Endothelial cell of umbilical vein (primary cell): ENCODE results near the gene PNCK. TPM values are rescaled to one million over a fixed set of nuclear protein-coding genes. Genes with fewer than 3 reads are reported as not detected.

Experiments
- BruUV-seq: library from RNA; stranded (reverse); fragments of 400-500 nt; replicated peaks from 2 replicates; lab custom pipeline; 2021; lab: Mats Ljungman, UMichigan
- CTCF ChIA-PET: fragments of 300-600, 350-600 bp; sonication (Branson Sonifier 250); formaldehyde crosslinking; loops from one replicate; lab custom pipeline; 2021; ENCODE audit warnings: antibody characterized with exemption, inconsistent platforms; lab: Charles Lee
- POLR2A ChIA-PET: fragments of 300-600, 350-600 bp; sonication (Branson Sonifier 250); formaldehyde crosslinking; loops from one replicate; lab custom pipeline; 2021; ENCODE audit warnings: antibody characterized with exemption, inconsistent platforms; lab: Charles Lee
- DNase-seq: peaks from one replicate; pipeline ENCODE4 v3.0.0-alpha.2; 2011; ENCODE audit warnings: low read depth, low spot score
- FAIRE-seq: peaks from 2 replicates; lab custom pipeline; 2011; peaks lifted over from hg19 to GRCh38; lab: Jason Lieb, UNC
- H2AFZ ChIP-seq: 2 replicates; pipeline ENCODE4 v1.6.0; 2012; ENCODE audit warnings: low read depth, low read length, control low read depth, inconsistent platforms
- H3K27ac ChIP-seq: 2 replicates; pipeline ENCODE4 v1.5.1; 2011; ENCODE audit warnings: low read depth, mild to moderate bottlenecking, control low read depth, low read length, moderate library complexity; ENCODE audit not compliant: insufficient read depth
- H3K27me3 ChIP-seq, 2 experiments: 2 replicates each; pipeline versions ENCODE4 v1.6.0 to v1.6.1; 2011; ENCODE audit warnings: low read length in 2 of 2, mixed read lengths in 1 of 2; ENCODE audit not compliant: control insufficient read depth in 2 of 2, insufficient read depth in 2 of 2
- H3K36me3 ChIP-seq, 2 experiments: 2 replicates in 1 of 2; 3 replicates in 1 of 2; pipeline ENCODE4 v1.5.1; 2011; ENCODE audit warnings: low read length in 2 of 2, mild to moderate bottlenecking in 1 of 2, moderate library complexity in 1 of 2; ENCODE audit not compliant: control insufficient read depth in 2 of 2, insufficient read depth in 2 of 2; ENCODE audit errors: extremely low read depth in 1 of 2
- H3K4me1 ChIP-seq: 3 replicates; pipeline ENCODE4 v1.5.1; 2011; ENCODE audit warnings: mild to moderate bottlenecking, low read length; ENCODE audit not compliant: control insufficient read depth, insufficient read depth; ENCODE audit errors: extremely low read depth
- H3K4me2 ChIP-seq: 2 replicates; pipeline ENCODE4 v1.6.1; 2011; ENCODE audit warnings: low read length, control low read depth, mixed read lengths; ENCODE audit not compliant: insufficient read depth
- H3K4me3 ChIP-seq, 3 experiments: fragments of 200-600 bp in 1 of 3; sonication (generic), shearing (Covaris generic) in 1 of 3; replicated peaks in 1 of 3; 2 replicates each; pipeline ENCODE4 v1.5.1; 2011 to 2016; ENCODE audit warnings: control low read depth in 3 of 3, low read length in 3 of 3, mild to moderate bottlenecking in 2 of 3, inconsistent platforms in 1 of 3, low read depth in 1 of 3, moderate library complexity in 1 of 3; ENCODE audit not compliant: insufficient read depth in 1 of 3
- H3K79me2 ChIP-seq: 2 replicates; pipeline ENCODE4 v1.6.0; 2012; ENCODE audit warnings: low read length, inconsistent platforms; ENCODE audit not compliant: control insufficient read depth, insufficient read depth
- H3K9ac ChIP-seq: replicated peaks from 2 replicates; pipeline ENCODE3; 2011; ENCODE audit warnings: low read length, control low read depth; ENCODE audit not compliant: insufficient read depth; ENCODE audit errors: extremely low read depth
- H3K9me1 ChIP-seq: replicated peaks from 3 replicates; pipeline ENCODE4 v1.6.0; 2011; ENCODE audit warnings: mild to moderate bottlenecking, low read length; ENCODE audit not compliant: control insufficient read depth, insufficient read depth; ENCODE audit errors: extremely low read depth
- H3K9me3 ChIP-seq: replicated peaks from 2 replicates; pipeline ENCODE4 v1.5.1; 2012; ENCODE audit warnings: low read length, inconsistent platforms; ENCODE audit not compliant: control insufficient read depth, insufficient read depth
- H4K20me1 ChIP-seq: replicated peaks from 2 replicates; pipeline ENCODE3; 2011; ENCODE audit warnings: mild to moderate bottlenecking, low read length; ENCODE audit not compliant: control insufficient read depth, insufficient read depth; ENCODE audit errors: extremely low read depth
- EZH2 ChIP-seq: IDR thresholded peaks from 2 replicates; pipeline ENCODE4 v1.6.1; 2012; ENCODE audit warnings: borderline replicate concordance, low read depth, mild to moderate bottlenecking, moderate library complexity, low read length, inconsistent platforms; ENCODE audit not compliant: severe bottlenecking
- FOS ChIP-seq: IDR thresholded peaks from 2 replicates; pipeline ENCODE4 v1.6.1; 2011; ENCODE audit warnings: mild to moderate bottlenecking, low read length, moderate library complexity, borderline replicate concordance; ENCODE audit not compliant: insufficient read depth
- GATA2 ChIP-seq: IDR thresholded peaks from 2 replicates; pipeline ENCODE4 v1.7.0; 2011; ENCODE audit warnings: low read depth, mild to moderate bottlenecking, moderate library complexity, mixed read lengths, low read length; ENCODE audit not compliant: insufficient read length, insufficient read depth
- JUN ChIP-seq: IDR thresholded peaks from 2 replicates; pipeline ENCODE4 v1.6.1; 2011; ENCODE audit warnings: borderline replicate concordance, low read depth; ENCODE audit not compliant: insufficient read length, insufficient read depth
- MAX ChIP-seq: IDR thresholded peaks from 2 replicates; pipeline ENCODE4 v1.6.1; 2011; ENCODE audit not compliant: insufficient read depth, insufficient read length
- MYC ChIP-seq: IDR thresholded peaks from one replicate; pipeline ENCODE4 v1.6.1; 2011; ENCODE audit warnings: mild to moderate bottlenecking, low read depth, low read length
- POLR2A ChIP-seq: IDR thresholded peaks from 2 replicates; pipeline ENCODE4 v1.6.1; 2012; ENCODE audit warnings: low read depth, mild to moderate bottlenecking, control low read depth, low read length
- POLR2AphosphoS5 ChIP-seq: IDR thresholded peaks from 2 replicates; pipeline ENCODE4 v1.6.1; 2012; ENCODE audit warnings: low read depth, mild to moderate bottlenecking, control low read depth, low read length, moderate library complexity; ENCODE audit not compliant: insufficient read depth
- dilution Hi-C: fragments of 300-500 bp; cut with MboI; formaldehyde crosslinking; loops from one replicate; pipeline ENCODE4 v1.15.0; 2019; ENCODE audit warnings: low sequenced_read_pairs; ENCODE audit not compliant: extremely low pct_ligation_motif_present
- intact Hi-C: fragments of 100-400 bp; cut with micrococcal nuclease; formaldehyde crosslinking; loops from one replicate; pipeline ENCODE4 v1.10.0; 2022
- polyA plus RNA-seq, 4 experiments: library from polyadenylated mRNA; depleted of rRNA in 3 of 4; stranded (reverse) in 3 of 4; unstranded in 1 of 4; fragments of >200 nt; gene quantifications; 2 replicates each; pipeline versions ENCODE4 v1.2.1 to v1.2.3, GENCODE V29; 2011 to 2012; ENCODE audit warnings: missing spikeins in 1 of 4
- total RNA-seq: library from RNA; stranded (reverse); gene quantifications from 2 replicates; pipeline ENCODE4 v1.2.3, GENCODE V29; 2021
- TF ChIP-seq, protein P1 (sequence below), 2 donors: IDR thresholded peaks; 1 replicate in 1 of 2; 2 replicates in 1 of 2; pipeline ENCODE4 v1.5.1; 2011; ENCODE audit warnings: low read length in 2 of 2, mild to moderate bottlenecking in 2 of 2, moderate library complexity in 2 of 2, control low read depth in 1 of 2, inconsistent platforms in 1 of 2, low read depth in 1 of 2; ENCODE audit not compliant: insufficient read depth in 1 of 2; ENCODE audit errors: extremely low read depth in 1 of 2

Gene PNCK
- total and polyA plus RNA-seq, 2 donors (not counting 3 experiments of a cell fraction or from before 2014, with no cell fraction given) = 0.12 TPM; not detected in 1

DNA sequence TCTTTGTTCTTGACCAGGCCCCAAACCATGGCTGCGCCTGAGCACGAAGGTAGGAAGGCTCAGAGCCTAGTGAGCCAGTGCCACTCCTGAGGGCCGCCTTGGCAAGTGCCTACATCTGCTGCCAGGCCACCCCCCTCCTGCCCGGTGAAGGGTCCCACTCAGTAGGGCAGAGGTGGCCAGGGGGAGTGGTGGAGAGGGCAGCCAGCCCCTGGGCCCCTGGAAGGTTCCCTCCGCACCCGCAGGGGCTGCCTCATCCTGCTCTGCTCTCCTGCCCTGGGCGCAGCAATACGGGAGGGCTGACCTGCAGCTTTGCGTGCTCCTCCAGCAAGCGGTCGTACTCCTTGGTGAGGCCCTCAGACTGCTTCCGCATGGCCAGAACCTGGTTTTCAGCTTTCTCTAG, 28.1 kb upstream of the PNCK start:
- dilution Hi-C loops = no loop called here
- H2AFZ ChIP-seq = no peak overlapping the region
- FAIRE-seq = no peak
- no peaks in the 10 kb centered on the region for H3K9me1 ChIP-seq
- H3K27ac ChIP-seq = no peak overlapping the region
- H3K36me3 ChIP-seq = peaks cover 2 to 19% of the 10 kb centered on the region in 2 experiments
- no TSS peak for BruUV-seq
- intact Hi-C loops = no loop called here
- H3K4me1 ChIP-seq = peaks cover 19% of the 10 kb centered on the region
- H3K9me3 ChIP-seq = no peaks in the 10 kb centered on the region
- no peak overlapping the region for H3K9ac ChIP-seq
- H3K4me3 ChIP-seq = no peak overlapping the region
- no peaks in the 10 kb centered on the region for H3K27me3 ChIP-seq
- CTCF ChIA-PET = no interaction called here
- POLR2A ChIA-PET = no interaction called here
- H3K4me2 ChIP-seq = no peak overlapping the region
- no peak for TF ChIP-seq EZH2
- no peak for TF ChIP-seq JUN
- TF ChIP-seq, protein P1, sequence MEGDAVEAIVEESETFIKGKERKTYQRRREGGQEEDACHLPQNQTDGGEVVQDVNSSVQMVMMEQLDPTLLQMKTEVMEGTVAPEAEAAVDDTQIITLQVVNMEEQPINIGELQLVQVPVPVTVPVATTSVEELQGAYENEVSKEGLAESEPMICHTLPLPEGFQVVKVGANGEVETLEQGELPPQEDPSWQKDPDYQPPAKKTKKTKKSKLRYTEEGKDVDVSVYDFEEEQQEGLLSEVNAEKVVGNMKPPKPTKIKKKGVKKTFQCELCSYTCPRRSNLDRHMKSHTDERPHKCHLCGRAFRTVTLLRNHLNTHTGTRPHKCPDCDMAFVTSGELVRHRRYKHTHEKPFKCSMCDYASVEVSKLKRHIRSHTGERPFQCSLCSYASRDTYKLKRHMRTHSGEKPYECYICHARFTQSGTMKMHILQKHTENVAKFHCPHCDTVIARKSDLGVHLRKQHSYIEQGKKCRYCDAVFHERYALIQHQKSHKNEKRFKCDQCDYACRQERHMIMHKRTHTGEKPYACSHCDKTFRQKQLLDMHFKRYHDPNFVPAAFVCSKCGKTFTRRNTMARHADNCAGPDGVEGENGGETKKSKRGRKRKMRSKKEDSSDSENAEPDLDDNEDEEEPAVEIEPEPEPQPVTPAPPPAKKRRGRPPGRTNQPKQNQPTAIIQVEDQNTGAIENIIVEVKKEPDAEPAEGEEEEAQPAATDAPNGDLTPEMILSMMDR (IDR thresholded peaks at IDR 0.05; ENCODE audit: extremely low read depth in 1 of 2, insufficient read depth in 1 of 2, low read depth in 1 of 2, low read length in 2 of 2) = no peak
- TF ChIP-seq GATA2 = no peak
- TF ChIP-seq FOS = no peak
- no peak for TF ChIP-seq MAX
- TF ChIP-seq POLR2AphosphoS5 = no peak
- no peak for TF ChIP-seq POLR2A
- TF ChIP-seq MYC = no peak
- H3K79me2 ChIP-seq = peaks cover 2% of the 10 kb centered on the region
- H4K20me1 ChIP-seq = no peaks in the 10 kb centered on the region
- no peak for DNase-seq
